Left kidney (tissue), 8 donors: ENCODE measurements around the gene NAALAD2. TPM values are rescaled to one million over a fixed set of nuclear protein-coding genes. Genes with fewer than 3 reads are reported as not detected.
"Not testable (repeated sequence)": the region's sequence is repeated elsewhere in the genome, so short reads cannot be mapped to it uniquely, and the experiment has no call there.

ENCODE experiments used
- DNase-seq: peaks from one replicate; pipeline ENCODE4 v3.0.0-alpha.2; 2013
- long read RNA-seq, 8 donors: transcript quantifications; one replicate each; lab custom pipeline, GENCODE V29; 2026
- polyA plus RNA-seq: library from polyadenylated mRNA; unstranded; fragments of 120-200 nt; gene quantifications from one replicate; pipeline ENCODE4 v1.2.1, GENCODE V29; 2013; ENCODE audit not compliant: insufficient read length

NAALAD2 gene
- polyA plus RNA-seq: 39.8 TPM
- long read RNA-seq, donor 1, partial matches to known transcripts: 13 of 18 reads
- long read RNA-seq, donor 1, other reads (novel, unspliced or antisense): 0 of 18 reads
- long read RNA-seq, donor 2, partial matches to known transcripts: 0 of 3 reads
- long read RNA-seq, donor 2, other reads (novel, unspliced or antisense): 0 of 3 reads
- long read RNA-seq, donor 3, partial matches to known transcripts: 5 of 8 reads
- long read RNA-seq, donor 3, other reads (novel, unspliced or antisense): 0 of 8 reads
- long read RNA-seq, donor 4, partial matches to known transcripts: 5 of 5 reads
- long read RNA-seq, donor 4, other reads (novel, unspliced or antisense): 0 of 5 reads
- long read RNA-seq, donor 5, partial matches to known transcripts: 6 of 9 reads
- long read RNA-seq, donor 5, other reads (novel, unspliced or antisense): 0 of 9 reads
- long read RNA-seq, donor 6: 0 reads
- long read RNA-seq, donor 7, partial matches to known transcripts: 5 of 8 reads
- long read RNA-seq, donor 7, other reads (novel, unspliced or antisense): 0 of 8 reads
- long read RNA-seq, donor 8, partial matches to known transcripts: 0 of 1 reads
- long read RNA-seq, donor 8, other reads (novel, unspliced or antisense): 0 of 1 reads

DNA sequence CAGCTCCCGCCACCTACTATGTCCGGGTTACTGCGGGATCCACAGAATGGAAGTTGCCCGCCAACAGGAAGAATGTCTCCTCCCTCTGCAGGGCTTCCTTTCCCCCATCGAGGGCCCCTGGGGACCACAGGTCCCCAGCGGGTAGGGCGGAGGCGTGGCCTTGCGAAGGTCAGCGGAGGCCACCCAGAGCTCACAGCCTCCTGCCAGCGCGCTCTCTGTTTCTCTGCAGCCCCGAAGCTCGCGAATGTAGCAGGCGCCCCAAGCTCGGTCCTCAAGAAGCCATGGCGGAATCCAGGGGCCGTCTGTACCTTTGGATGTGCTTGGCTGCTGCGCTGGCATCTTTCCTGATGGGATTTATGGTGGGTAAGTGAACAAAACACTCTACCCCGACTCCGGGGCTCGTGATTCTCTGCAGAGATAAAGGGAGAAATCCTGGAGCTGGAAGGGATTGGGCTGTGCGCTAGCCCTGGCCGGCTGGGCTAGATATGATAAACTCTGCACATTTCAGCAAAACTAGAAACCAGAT lies at the start of gene NAALAD2:
Gene NAALAD2 (plus strand): TSS at position 186 of the 526 bp plus-strand sequence. CDS start 96 bp downstream, at position 282.
- peak; percentile 61 for DNase-seq

- not testable (repeated sequence) for DNase-seq
Measured at GRCh38 chr11:90085650-90086049, 48.8 kb upstream of the NAALAD2 start, which contains the start of gene UBTFL1. Gene UBTFL1, plus strand, starts transcription at chr11:90085950. Its CDS starts 0 bp downstream, at chr11:90085950.

GRCh38 chr11:90088731-90089130 lies 45.7 kb upstream of the NAALAD2 start:
- DNase-seq: not testable (repeated sequence)

DNA sequence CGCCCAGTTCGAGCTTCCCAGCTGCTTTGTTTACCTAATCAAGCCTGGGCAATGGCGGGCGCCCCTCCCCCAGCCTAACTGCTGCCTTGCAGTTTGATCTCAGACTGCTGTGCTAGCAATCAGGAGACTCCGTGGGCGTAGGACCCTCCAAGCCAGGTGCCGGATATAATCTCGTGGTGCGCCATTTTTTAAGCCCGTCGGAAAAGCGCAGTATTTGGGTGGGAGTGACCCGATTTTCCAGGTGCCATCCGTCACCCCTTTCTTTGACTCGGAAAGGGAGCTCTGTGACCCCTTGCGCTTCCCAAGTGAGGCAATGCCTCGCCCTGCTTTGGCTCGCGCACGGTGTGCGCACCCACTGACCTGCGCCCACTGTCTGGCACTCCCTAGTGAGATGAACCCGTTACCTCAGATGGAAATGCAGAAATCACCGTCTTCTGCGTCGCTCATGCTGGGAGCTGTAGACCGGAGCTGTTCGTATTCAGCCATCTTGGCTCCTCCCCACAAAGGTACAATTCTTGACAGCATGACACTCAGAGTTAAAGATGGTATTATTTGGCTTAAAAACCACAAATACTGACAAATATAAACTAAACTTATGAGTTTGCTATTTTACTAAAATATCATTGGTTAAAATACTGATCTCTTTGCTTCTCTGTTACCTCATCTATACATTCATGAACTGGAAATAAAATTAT lies 39.1 kb upstream of the NAALAD2 start:
- not testable (repeated sequence) for DNase-seq

- not testable (repeated sequence) for DNase-seq
Measured at GRCh38 chr11:90098261-90098660, 36.2 kb upstream of the NAALAD2 start.

GRCh38 chr11:90100431-90100830 lies 34.0 kb upstream of the NAALAD2 start:
- no peak for DNase-seq

DNA sequence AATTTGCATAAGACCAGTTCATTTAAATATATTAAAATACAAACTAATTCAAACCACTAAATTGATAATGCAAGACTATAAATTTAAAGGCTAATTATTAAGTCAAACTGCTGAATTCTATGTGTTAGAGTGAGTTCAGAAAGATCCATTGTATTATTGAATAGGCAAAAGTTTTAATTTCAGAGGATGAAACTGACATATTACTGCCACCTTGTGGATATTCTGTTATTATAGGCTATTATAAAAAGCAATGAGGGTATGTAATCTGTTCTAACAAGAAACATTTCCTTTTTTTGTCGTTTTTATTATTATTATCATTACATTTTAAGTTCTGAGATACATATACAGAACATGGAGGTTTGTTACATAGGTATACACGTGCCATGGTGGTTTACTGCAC lies 20.9 kb upstream of the NAALAD2 start:
- DNase-seq: no peak

DNA sequence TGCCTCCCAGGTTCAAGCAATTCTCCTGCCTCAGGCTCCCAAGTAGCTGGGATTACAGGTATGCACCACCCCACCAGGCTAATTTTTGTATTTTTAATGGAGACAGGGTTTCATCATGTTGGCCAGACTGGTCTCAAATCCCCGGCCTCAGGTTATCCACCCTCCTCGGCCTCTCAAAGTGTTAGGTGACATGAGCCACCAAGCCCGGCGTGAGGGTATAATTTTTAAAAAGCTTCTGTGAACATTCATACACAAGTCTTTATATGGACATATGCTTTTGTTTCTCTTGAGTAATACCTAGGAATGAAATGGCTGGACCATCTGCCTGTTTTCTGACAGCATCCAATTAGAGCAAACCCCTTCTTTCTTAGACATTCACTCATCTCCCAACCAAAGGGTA lies 14.3 kb upstream of the NAALAD2 start:
- DNase-seq: no peak

- DNase-seq: no peak
Measured at GRCh38 chr11:90124371-90124770, 10.1 kb upstream of the NAALAD2 start.

DNA sequence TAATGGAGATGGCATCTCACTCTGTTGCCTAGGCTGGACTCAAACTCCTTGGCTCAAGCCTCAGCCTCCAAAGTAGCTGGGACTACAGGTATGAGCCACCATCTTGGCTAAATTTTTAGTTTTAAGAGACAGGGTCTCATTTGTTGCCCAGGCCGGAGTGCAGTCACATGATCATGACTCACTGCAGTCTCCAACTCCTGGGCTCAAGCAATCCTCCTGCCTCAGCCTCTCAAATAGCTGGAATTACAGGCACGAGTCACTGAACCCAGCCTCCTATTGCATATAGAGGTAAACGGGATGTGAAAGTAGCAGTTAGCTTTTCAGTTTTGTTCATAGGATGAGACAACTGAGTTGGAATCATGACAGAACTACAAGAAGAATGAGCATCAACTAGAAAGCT lies 9.5 kb upstream of the NAALAD2 start:
- no peak for DNase-seq

DNA sequence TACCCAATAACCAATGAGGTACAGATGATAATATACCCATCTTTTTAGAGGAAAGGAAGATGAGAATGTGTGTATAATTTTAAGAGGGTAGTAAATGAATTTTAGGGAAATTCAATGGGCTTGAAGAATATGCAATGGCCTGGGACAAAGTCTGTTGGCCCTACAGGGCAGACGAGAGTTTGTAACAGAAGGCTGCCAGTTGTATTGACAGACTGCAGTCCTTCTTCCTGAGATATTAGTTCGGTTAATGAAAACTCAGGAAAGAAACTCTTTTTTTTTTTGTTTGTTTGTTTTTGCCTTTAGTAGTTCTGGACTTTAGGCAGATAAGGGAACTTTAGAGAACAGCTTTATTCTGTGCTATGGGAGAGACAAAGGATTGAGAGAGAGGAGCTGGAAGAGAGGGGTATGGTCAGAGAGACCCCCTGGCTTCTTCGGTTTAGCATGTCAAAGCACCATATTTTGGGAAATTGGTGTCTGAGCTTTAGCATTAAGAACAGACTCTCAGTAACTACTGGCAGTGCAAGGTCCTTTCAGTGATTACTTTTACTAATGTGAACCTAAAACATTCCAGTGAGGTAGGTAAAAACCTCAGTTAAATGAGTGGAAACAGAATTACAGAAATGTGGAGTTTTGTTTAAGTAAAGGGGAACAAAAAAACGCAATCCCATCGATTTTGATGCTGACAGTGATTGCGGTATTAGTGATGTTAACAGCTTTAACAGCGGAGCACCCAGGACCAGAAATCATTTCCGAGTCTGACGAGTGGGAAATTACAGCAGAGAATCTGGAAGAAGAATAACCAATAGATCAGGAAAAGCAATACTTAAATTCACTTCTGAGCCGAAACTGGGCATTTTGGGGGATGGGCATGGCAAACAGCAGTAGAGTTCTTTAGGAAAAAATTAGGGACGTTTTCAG lies 644 bp upstream of the NAALAD2 start:
- no peak for DNase-seq

GRCh38 chr11:90135016-90135415 lies 553 bp downstream of the NAALAD2 start:
- DNase-seq: no peak

GRCh38 chr11:90148900-90149299 lies 14.4 kb downstream of the NAALAD2 start:
- no peak for DNase-seq

DNA sequence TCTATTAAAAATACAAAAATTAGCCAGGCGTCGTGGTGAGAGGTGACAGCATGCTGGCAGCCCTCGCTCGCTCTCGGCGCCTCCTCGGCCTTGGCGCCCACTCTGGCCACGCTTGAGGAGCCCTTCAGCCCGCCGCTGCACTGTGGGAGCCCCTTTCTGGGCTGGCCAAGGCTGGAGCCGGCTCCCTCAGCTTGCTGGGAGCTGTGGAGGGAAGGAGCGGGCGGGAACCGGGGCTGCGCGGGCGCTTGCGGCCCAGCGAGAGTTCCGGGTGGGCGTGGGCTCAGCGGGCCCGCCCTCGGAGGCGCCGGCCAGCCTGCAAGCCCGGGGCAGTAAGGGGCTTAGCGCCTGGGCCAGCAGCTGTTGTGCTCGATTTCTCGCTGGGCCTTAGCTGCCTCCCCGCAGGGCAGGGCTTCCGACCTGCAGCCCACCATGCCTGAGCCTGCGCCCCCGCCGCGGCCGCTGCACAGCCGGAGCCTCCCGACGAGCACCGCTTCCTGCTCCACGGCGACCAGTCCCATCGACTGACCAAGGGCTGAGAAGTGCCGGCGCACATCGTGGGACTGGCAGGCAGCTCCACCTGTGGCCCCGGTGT lies 32.6 kb downstream of the NAALAD2 start:
- not testable (repeated sequence) for DNase-seq

GRCh38 chr11:90167704-90168103 lies 33.2 kb downstream of the NAALAD2 start:
- not testable (repeated sequence) for DNase-seq

DNA sequence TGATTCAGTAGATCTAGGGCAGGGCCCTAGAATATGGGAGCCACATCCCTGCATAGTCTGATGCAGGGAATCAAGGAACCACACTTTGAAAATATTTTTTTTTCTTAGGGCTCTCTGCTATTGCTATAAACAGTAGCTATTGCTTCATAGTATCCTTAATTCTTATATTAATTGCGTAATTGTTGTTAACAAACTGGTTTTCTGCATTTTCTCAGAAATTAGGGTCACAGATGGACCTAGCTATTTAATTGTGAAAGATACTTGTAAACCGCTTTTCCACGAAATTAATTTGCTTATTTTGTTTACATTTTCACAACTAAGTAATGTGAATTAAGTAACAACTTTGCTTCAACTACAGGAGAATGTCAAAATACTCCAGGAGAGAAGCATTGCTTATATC lies 34.1 kb downstream of the NAALAD2 start:
- DNase-seq: no peak

- no peak for DNase-seq
Measured at GRCh38 chr11:90171359-90171758, 36.9 kb downstream of the NAALAD2 start.

DNA sequence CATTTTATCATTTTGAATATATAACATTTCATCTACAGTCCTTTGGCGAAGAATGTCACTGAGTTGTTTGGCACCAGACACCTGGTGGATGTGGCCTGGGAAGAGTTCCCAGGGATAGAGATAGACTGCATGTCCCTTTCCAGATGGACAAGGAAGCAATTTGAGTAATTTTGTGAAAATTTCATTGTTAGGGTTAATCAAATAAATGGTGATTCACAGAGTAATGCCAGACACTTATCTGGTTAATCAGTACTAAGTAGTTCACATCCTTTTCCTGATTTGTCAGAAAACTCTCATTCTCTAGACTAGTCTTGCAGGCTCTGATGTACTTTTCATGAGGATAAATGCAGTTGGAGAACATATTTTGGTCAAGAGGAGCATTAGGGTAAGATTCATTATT lies 41.6 kb downstream of the NAALAD2 start:
- no peak for DNase-seq

- DNase-seq: no peak
Measured at GRCh38 chr11:90178751-90179150, 44.3 kb downstream of the NAALAD2 start.

GRCh38 chr11:90179923-90180322 lies 45.5 kb downstream of the NAALAD2 start:
- DNase-seq: no peak

DNA sequence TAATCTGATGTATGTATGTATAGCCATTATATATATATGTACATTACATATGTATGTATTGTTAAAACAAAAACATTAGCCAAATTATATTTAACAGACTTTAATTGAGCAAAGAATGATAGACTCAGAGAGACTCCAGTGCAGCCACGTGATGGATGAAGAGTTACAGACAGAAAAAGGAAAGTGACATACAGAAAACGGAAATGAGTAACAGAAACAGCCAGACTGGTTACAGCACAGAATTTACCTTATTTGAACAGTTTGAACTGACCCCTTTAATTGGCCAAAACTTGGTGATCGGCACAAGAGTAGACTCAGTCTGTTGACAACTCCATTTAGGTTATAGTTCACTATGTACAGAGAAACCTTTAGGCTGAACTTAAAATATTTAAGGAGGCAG lies 53.4 kb downstream of the NAALAD2 start:
- no peak for DNase-seq
